Activated CD4-positive, alpha-beta T cell treated with anti-CD3 and anti-CD28 coated beads, Interleukin-2, amount 50 U/mL, for 24 hours (primary cell): ENCODE results near the gene M1AP.

Experiments
- DNase-seq, 2 donors: peaks; one replicate each; pipeline ENCODE4 v3.0.0-alpha.2; 2020; ENCODE audit warnings: low read depth in 1 of 2, low spot score in 1 of 2

M1AP gene

GRCh38 chr2:74648009-74648443 is at the start of gene M1AP:
M1AP (minus strand) TSS chr2:74648330; CDS start chr2:74640275, 8,055 bp downstream.
- no peak for DNase-seq

GRCh38 chr2:74696829-74697228 is 48.7 kb upstream of the M1AP start:
- no peak for DNase-seq

- no peak for DNase-seq
Measured at GRCh38 chr2:74695663-74696062, 47.5 kb upstream of the M1AP start.

- DNase-seq: no peak
Measured at GRCh38 chr2:74694281-74694680, 46.2 kb upstream of the M1AP start.

- DNase-seq: no peak
Measured at GRCh38 chr2:74693668-74694067, 45.5 kb upstream of the M1AP start.

- DNase-seq: no peak
Measured at GRCh38 chr2:74693213-74693612, 45.1 kb upstream of the M1AP start.

GRCh38 chr2:74691929-74692328 is 43.8 kb upstream of the M1AP start:
- DNase-seq: no peak

GRCh38 chr2:74690571-74690970 is 42.4 kb upstream of the M1AP start:
- DNase-seq: no peak

GRCh38 chr2:74689671-74690070 is 41.5 kb upstream of the M1AP start:
- no peak for DNase-seq

GRCh38 chr2:74688881-74689280 is 40.8 kb upstream of the M1AP start:
- no peak for DNase-seq

- DNase-seq: no peak
Measured at GRCh38 chr2:74685408-74685807, 37.3 kb upstream of the M1AP start.

- no peak for DNase-seq
Measured at GRCh38 chr2:74682501-74682900, 34.4 kb upstream of the M1AP start.

- no peak for DNase-seq
Measured at GRCh38 chr2:74679615-74680014, 31.5 kb upstream of the M1AP start.

GRCh38 chr2:74676331-74676730 is 28.2 kb upstream of the M1AP start:
- no peak for DNase-seq

GRCh38 chr2:74675090-74675489 is 27.0 kb upstream of the M1AP start:
- no peak for DNase-seq

GRCh38 chr2:74673826-74674528 is 25.8 kb upstream of the M1AP start:
- DNase-seq: no peak

- DNase-seq: no peak
Measured at GRCh38 chr2:74671479-74671878, 23.3 kb upstream of the M1AP start.

GRCh38 chr2:74670263-74670662 is 22.1 kb upstream of the M1AP start:
- DNase-seq: no peak

- no peak for DNase-seq
Measured at GRCh38 chr2:74668087-74668486, 20.0 kb upstream of the M1AP start.

- DNase-seq: no peak
Measured at GRCh38 chr2:74659462-74659861, 11.3 kb upstream of the M1AP start.

- DNase-seq: no peak
Measured at GRCh38 chr2:74658516-74658915, 10.4 kb upstream of the M1AP start.

GRCh38 chr2:74655579-74655978 is 7.4 kb upstream of the M1AP start:
- no peak for DNase-seq
